ENCODE data around the gene TEDC2. TPM values are rescaled to one million over a fixed set of nuclear protein-coding genes. Genes with fewer than 3 reads are reported as not detected.

Gene TEDC2
- total RNA-seq, 4 donors from 2014 or later: 1.4 to 2.3 TPM; not detected in 2

DNA sequence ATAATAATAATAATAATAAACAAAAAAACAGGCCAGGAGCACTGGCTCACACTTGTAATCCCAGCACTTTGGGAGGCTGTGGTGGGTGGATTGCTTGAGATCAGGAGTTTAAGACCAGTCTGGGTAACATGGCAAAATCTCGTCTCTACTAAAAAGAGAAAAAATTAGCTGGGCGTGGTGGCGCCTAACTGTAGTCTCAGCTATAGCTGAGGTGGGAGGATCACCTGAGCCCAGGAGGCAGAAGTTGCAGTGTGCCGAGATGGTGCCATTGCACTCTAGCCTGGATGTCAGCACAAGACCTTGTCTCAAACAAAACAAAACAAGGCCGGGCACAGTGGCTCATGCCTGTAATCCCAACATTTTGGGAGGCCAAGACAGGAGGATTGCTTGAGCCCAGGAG is 35.1 kb downstream of the TEDC2 start:
- TF ChIP-seq, protein P1, sequence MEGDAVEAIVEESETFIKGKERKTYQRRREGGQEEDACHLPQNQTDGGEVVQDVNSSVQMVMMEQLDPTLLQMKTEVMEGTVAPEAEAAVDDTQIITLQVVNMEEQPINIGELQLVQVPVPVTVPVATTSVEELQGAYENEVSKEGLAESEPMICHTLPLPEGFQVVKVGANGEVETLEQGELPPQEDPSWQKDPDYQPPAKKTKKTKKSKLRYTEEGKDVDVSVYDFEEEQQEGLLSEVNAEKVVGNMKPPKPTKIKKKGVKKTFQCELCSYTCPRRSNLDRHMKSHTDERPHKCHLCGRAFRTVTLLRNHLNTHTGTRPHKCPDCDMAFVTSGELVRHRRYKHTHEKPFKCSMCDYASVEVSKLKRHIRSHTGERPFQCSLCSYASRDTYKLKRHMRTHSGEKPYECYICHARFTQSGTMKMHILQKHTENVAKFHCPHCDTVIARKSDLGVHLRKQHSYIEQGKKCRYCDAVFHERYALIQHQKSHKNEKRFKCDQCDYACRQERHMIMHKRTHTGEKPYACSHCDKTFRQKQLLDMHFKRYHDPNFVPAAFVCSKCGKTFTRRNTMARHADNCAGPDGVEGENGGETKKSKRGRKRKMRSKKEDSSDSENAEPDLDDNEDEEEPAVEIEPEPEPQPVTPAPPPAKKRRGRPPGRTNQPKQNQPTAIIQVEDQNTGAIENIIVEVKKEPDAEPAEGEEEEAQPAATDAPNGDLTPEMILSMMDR (IDR thresholded peaks at IDR 0.05): no peak
- TF ChIP-seq POLR2A (IDR thresholded peaks at IDR 0.05) (no peak), POLR2AphosphoS5 (IDR thresholded peaks at IDR 0.05) (no peak), EP300 (IDR thresholded peaks at IDR 0.05; ENCODE audit: low read depth) (no peak)
- H3K4me1 ChIP-seq: peaks cover 0 to 24% (median 5%) of the 10 kb centered on the region in 4 donors
- no peak overlapping the region for H3K27ac ChIP-seq
- WGBS, 2 donors (ENCODE audit: low coverage in 1 of 2): 50 to 86% methylated on average over 1 to 5 of the region's 5 CpGs
- in situ Hi-C loops (cut with MboI; ENCODE audit: low pct_ligation_motif_present in 1 of 4, low pct_unique_long_range_greater_than_20kb in 1 of 4, low sequenced_read_pairs in 3 of 4) (loop anchor here (10.0 to 25.0 kb wide), 4 partner anchors 60 to 333 kb away; partner anchors contain the start of genes ABCA3 (in 2 of the 4), CASKIN1 (in 1 of the 4) and TRAF7 (in 1 of the 4)), intact Hi-C loops (cut with DNase I; ENCODE audit: low total_unique reads) (loop anchor here (5.0 kb wide), 1 partner anchor 153 kb away; the partner anchor contains the start of gene ABCA3)
- H3K36me3 ChIP-seq: no peaks in the 10 kb centered on the region
- H3K27me3 ChIP-seq: no peaks in the 10 kb centered on the region
- no peak overlapping the region for H3K4me3 ChIP-seq
- DNase-seq: no peak
- H3K9me3 ChIP-seq: no peaks in the 10 kb centered on the region

DNA sequence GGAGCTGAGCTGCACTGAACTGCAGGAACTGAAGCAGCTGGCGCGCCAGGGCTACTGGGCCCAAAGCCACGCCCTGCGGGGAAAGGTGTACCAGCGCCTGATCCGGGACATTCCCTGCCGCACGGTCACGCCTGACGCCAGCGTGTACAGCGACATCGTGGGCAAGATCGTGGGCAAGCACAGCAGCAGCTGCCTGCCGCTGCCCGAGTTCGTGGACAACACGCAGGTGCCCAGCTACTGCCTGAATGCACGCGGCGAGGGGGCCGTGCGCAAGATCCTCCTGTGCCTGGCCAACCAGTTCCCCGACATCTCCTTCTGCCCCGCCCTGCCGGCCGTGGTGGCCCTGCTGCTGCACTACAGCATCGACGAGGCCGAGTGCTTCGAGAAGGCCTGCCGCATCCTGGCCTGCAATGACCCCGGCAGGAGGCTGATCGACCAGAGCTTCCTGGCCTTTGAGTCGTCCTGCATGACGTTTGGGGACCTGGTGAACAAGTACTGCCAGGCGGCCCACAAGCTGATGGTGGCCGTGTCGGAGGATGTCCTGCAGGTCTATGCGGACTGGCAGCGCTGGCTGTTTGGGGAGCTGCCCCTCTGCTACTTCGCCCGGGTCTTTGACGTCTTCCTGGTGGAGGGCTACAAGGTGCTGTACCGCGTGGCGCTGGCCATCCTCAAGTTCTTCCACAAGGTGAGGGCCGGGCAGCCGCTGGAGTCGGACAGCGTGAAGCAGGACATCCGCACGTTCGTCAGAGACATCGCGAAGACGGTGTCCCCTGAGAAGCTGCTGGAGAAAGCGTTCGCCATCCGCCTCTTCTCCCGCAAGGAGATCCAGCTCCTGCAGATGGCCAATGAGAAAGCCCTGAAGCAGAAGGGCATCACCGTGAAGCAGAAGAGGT is 36.6 kb downstream of the TEDC2 start:
- TF ChIP-seq POLR2A (IDR thresholded peaks at IDR 0.05) (no peak), EP300 (IDR thresholded peaks at IDR 0.05; ENCODE audit: low read depth) (no peak), POLR2AphosphoS5 (IDR thresholded peaks at IDR 0.05) (no peak)
- TF ChIP-seq, protein P1 (IDR thresholded peaks at IDR 0.05): no peak
- 89 to 96% methylated on average over 7 to 61 of the region's 62 CpGs for WGBS, 2 donors (ENCODE audit: low coverage in 1 of 2)
- no peaks in the 10 kb centered on the region for H3K27me3 ChIP-seq
- in situ Hi-C loops (cut with MboI; ENCODE audit: low pct_ligation_motif_present in 1 of 4, low pct_unique_long_range_greater_than_20kb in 1 of 4, low sequenced_read_pairs in 3 of 4) (loop anchor here (10.0 to 25.0 kb wide), 4 partner anchors 62 to 334 kb away; partner anchors contain the start of genes ABCA3 (in 2 of the 4), CASKIN1 (in 1 of the 4) and TRAF7 (in 1 of the 4)), intact Hi-C loops (cut with DNase I; ENCODE audit: low total_unique reads) (loop anchor here (5.0 kb wide), 1 partner anchor 154 kb away; the partner anchor contains the start of gene ABCA3)
- H3K9me3 ChIP-seq: no peaks in the 10 kb centered on the region
- H3K4me1 ChIP-seq: peaks cover 2 to 29% (median 9%) of the 10 kb centered on the region in 4 donors
- H3K27ac ChIP-seq: no peak overlapping the region
- no peaks in the 10 kb centered on the region for H3K36me3 ChIP-seq
- no peak overlapping the region for H3K4me3 ChIP-seq
- no peak for DNase-seq

DNA sequence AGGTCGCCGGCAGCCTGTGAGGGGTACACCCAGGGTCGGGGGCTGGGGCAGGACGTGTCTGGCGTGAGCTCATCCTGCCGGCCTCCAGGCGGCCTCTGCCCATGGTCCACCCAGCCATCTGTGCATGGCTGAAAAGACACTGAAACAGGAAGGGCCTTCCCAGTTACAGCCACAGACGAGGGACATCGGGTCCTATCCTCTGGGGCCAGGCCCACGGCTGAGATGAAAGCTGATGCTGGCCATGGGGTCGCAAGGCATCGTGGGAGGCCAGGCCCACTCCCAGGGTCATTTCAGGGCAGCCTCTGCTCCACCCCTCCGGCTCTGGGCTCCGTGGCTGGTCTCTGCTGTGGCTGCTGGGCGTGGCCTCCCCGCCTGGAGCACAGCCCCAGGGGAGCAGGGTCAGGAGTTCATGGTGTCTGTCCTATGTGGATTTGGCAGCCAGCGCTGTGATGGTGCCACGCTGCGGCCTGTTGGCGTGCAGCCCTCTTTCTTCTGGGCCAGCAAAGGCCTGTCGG is 37.3 kb downstream of the TEDC2 start:
- H3K4me3 ChIP-seq: no peak overlapping the region
- H3K4me1 ChIP-seq: peaks cover 6 to 29% (median 11%) of the 10 kb centered on the region in 4 donors
- TF ChIP-seq POLR2A (IDR thresholded peaks at IDR 0.05) (no peak), POLR2AphosphoS5 (IDR thresholded peaks at IDR 0.05) (no peak), EP300 (IDR thresholded peaks at IDR 0.05; ENCODE audit: low read depth) (no peak)
- TF ChIP-seq, protein P1 (IDR thresholded peaks at IDR 0.05): no peak
- no peak for DNase-seq
- no peaks in the 10 kb centered on the region for H3K9me3 ChIP-seq
- WGBS, 2 donors (ENCODE audit: low coverage in 1 of 2): 62% methylated on average over 21 of the region's 21 CpGs; no CpG with 5 or more reads in 1 of the 2 donors
- no peaks in the 10 kb centered on the region for H3K27me3 ChIP-seq
- intact Hi-C loops (cut with DNase I; ENCODE audit: low total_unique reads) (loop anchor here (5.0 kb wide), 1 partner anchor 155 kb away; the partner anchor contains the start of gene ABCA3), in situ Hi-C loops (cut with MboI; ENCODE audit: low pct_ligation_motif_present in 1 of 4, low pct_unique_long_range_greater_than_20kb in 1 of 4, low sequenced_read_pairs in 3 of 4) (loop anchor here (10.0 to 25.0 kb wide), 4 partner anchors 62 to 335 kb away; partner anchors contain the start of genes ABCA3 (in 2 of the 4), CASKIN1 (in 1 of the 4) and TRAF7 (in 1 of the 4))
- H3K36me3 ChIP-seq: no peaks in the 10 kb centered on the region
- H3K27ac ChIP-seq: no peak overlapping the region

Measured in transverse colon (tissue), 4 donors.